ENCODE data around the gene MLLT3.

DNA sequence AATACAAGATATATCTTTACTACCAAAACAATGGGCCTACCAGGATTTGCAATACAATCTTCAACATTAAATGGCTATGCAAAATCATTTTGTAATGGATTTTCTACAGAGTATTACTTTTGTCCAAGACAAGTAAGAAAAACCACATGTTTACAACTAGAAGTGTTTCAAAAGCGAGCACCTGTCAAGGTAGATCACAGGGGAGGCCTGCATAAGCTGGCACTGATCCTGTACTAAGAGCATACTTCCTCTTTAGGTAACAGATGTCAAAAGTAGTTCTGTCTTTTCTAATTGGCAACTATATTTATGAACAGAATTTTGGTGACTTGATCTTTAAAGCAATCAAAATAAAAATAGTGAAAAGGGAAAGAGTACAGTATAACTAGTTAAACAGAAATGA is 249.0 kb downstream of the MLLT3 start:
- no peak for TF ChIP-seq POLR2A (IDR thresholded peaks at IDR 0.05)
- TF ChIP-seq, protein P1, sequence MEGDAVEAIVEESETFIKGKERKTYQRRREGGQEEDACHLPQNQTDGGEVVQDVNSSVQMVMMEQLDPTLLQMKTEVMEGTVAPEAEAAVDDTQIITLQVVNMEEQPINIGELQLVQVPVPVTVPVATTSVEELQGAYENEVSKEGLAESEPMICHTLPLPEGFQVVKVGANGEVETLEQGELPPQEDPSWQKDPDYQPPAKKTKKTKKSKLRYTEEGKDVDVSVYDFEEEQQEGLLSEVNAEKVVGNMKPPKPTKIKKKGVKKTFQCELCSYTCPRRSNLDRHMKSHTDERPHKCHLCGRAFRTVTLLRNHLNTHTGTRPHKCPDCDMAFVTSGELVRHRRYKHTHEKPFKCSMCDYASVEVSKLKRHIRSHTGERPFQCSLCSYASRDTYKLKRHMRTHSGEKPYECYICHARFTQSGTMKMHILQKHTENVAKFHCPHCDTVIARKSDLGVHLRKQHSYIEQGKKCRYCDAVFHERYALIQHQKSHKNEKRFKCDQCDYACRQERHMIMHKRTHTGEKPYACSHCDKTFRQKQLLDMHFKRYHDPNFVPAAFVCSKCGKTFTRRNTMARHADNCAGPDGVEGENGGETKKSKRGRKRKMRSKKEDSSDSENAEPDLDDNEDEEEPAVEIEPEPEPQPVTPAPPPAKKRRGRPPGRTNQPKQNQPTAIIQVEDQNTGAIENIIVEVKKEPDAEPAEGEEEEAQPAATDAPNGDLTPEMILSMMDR (IDR thresholded peaks at IDR 0.05) = no peak
